GM12878 (cell line): ENCODE measurements around the gene SPCS1. TPM values are rescaled to one million over a fixed set of nuclear protein-coding genes. Genes with fewer than 3 reads are reported as not detected.

Experiments used
- ATAC-seq: fragments of 200-7000 bp; cut with Tn5 transposase; 3 replicates; pipeline ENCODE4 v1.9.1; 2020; ENCODE audit warnings: mild to moderate bottlenecking, moderate library complexity
- BruUV-seq: library from RNA; stranded (reverse); fragments of 400-500 nt; replicated peaks from 2 replicates; lab custom pipeline; 2021; lab: Mats Ljungman, UMichigan
- CTCF ChIA-PET: fragments of 300-600 bp; sonication (Branson Sonifier 250); formaldehyde crosslinking; extraction: SDS; loops from one replicate; lab custom pipeline; 2021; ENCODE audit warnings: inconsistent platforms; lab: Yijun Ruan, JAX
- POLR2A ChIA-PET: fragments of 350-600 bp; formaldehyde crosslinking; extraction: SDS; loops from one replicate; lab custom pipeline; 2021; ENCODE audit warnings: inconsistent platforms; lab: Charles Lee
- RAD21 ChIA-PET: fragments of 300-600 bp; sonication (Branson Sonifier 250); formaldehyde crosslinking; loops from one replicate; lab custom pipeline; 2023; ENCODE audit warnings: antibody characterized with exemption; ENCODE audit not compliant: unreplicated experiment; lab: Charles Lee
- SMC1A ChIA-PET: fragments of 300-600 bp; sonication (Branson Sonifier 250); formaldehyde crosslinking; loops from one replicate; lab custom pipeline; 2023; ENCODE audit not compliant: unreplicated experiment, uncharacterized antibody; lab: Charles Lee
- DNase-seq: peaks from one replicate; pipeline ENCODE4 v3.0.0-alpha.2; 2011; ENCODE audit warnings: low read depth, low spot score
- FAIRE-seq: peaks from 3 replicates; lab custom pipeline; 2011; peaks lifted over from hg19 to GRCh38; lab: Jason Lieb, UNC
- H2AFZ ChIP-seq: 2 replicates; pipeline ENCODE4 v1.6.0; 2011; ENCODE audit warnings: low read depth, low read length, control low read depth; ENCODE audit not compliant: control insufficient read depth
- H3K27ac ChIP-seq: 2 replicates; pipeline ENCODE4 v1.5.1; 2011; ENCODE audit warnings: control low read depth; ENCODE audit not compliant: control insufficient read depth, insufficient read depth
- H3K27me3 ChIP-seq, 2 experiments: replicated peaks in 1 of 2; 2 replicates each; pipeline versions ENCODE4 v1.6.0 to v1.6.1; 2011; ENCODE audit warnings: low read length in 1 of 2; ENCODE audit not compliant: control insufficient read depth in 2 of 2, insufficient read depth in 2 of 2
- H3K36me3 ChIP-seq, 2 experiments: 2 replicates each; pipeline ENCODE4 v1.5.1; 2011; ENCODE audit warnings: low read length in 1 of 2; ENCODE audit not compliant: control insufficient read depth in 2 of 2, insufficient read depth in 2 of 2
- H3K4me1 ChIP-seq: 2 replicates; pipeline ENCODE4 v1.6.1; 2011; ENCODE audit warnings: mild to moderate bottlenecking, low read length, moderate library complexity, mixed read lengths; ENCODE audit not compliant: control insufficient read depth, insufficient read depth
- H3K4me2 ChIP-seq: 2 replicates; pipeline ENCODE4 v1.6.0; 2011; ENCODE audit warnings: control low read depth; ENCODE audit not compliant: control insufficient read depth, insufficient read depth
- H3K4me3 ChIP-seq: fragments of 200-600 bp; sonication (generic); 2 replicates; pipeline ENCODE4 v1.5.1; 2016
- H3K79me2 ChIP-seq: 2 replicates; pipeline ENCODE4 v1.6.0; 2011; ENCODE audit warnings: low read length; ENCODE audit not compliant: control insufficient read depth, insufficient read depth
- H3K9ac ChIP-seq: 2 replicates; pipeline ENCODE4 v1.8.0; 2011; ENCODE audit warnings: low read length, control low read depth, mixed read lengths; ENCODE audit not compliant: control insufficient read depth, insufficient read depth
- H3K9me3 ChIP-seq: replicated peaks from 3 replicates; pipeline ENCODE4 v1.5.1; 2011; ENCODE audit warnings: mild to moderate bottlenecking, low read length; ENCODE audit not compliant: control insufficient read depth, insufficient read depth
- H4K20me1 ChIP-seq: 2 replicates; pipeline ENCODE4 v1.6.0; 2011; ENCODE audit not compliant: control insufficient read depth, insufficient read depth
- BRCA1 ChIP-seq: IDR thresholded peaks from 2 replicates; pipeline ENCODE4 v1.6.1; 2011; ENCODE audit warnings: low read depth, low read length, improper control_type of control experiment
- CBX3 ChIP-seq: fragments of 200-600 bp; sonication (generic); IDR thresholded peaks from 2 replicates; pipeline ENCODE4 v1.6.1; 2016; ENCODE audit warnings: low read depth, borderline replicate concordance
- DPF2 ChIP-seq: fragments of 450-650 bp; IDR thresholded peaks from 2 replicates; pipeline ENCODE4 v1.6.1; 2017; ENCODE audit warnings: mild to moderate bottlenecking
- JUND ChIP-seq: IDR thresholded peaks from 2 replicates; pipeline ENCODE4 v1.6.1; 2012; ENCODE audit warnings: low read depth, mild to moderate bottlenecking, low read length, improper control_type of control experiment, moderate library complexity
- KAT2A ChIP-seq: conservative IDR thresholded peaks from 2 replicates; pipeline ENCODE4 v1.6.1; 2011; ENCODE audit warnings: low read depth, low read length; ENCODE audit not compliant: control insufficient read depth
- MAX ChIP-seq: IDR thresholded peaks from 2 replicates; pipeline ENCODE4 v1.6.1; 2012; ENCODE audit warnings: low read depth, low read length, improper control_type of control experiment
- MTA3 ChIP-seq: IDR thresholded peaks from 2 replicates; pipeline ENCODE4 v1.6.1; 2012; ENCODE audit warnings: low read length, inconsistent platforms, borderline replicate concordance
- NFYB ChIP-seq: IDR thresholded peaks from 2 replicates; pipeline ENCODE4 v1.6.1; 2011; ENCODE audit warnings: low read depth, mild to moderate bottlenecking, low read length, improper control_type of control experiment, moderate library complexity; ENCODE audit not compliant: insufficient read depth
- PML ChIP-seq: IDR thresholded peaks from 2 replicates; pipeline ENCODE4 v1.6.1; 2012; ENCODE audit warnings: low read length, inconsistent platforms
- RUNX3 ChIP-seq: IDR thresholded peaks from 2 replicates; pipeline ENCODE4 v1.6.1; 2012; ENCODE audit warnings: low read length, inconsistent platforms
- TBL1XR1 ChIP-seq: IDR thresholded peaks from 2 replicates; pipeline ENCODE4 v1.6.1; 2012; ENCODE audit warnings: low read depth, low read length, improper control_type of control experiment
- YY1 ChIP-seq: IDR thresholded peaks from 2 replicates; pipeline ENCODE4 v1.6.1; 2011; ENCODE audit warnings: low read depth, mild to moderate bottlenecking, low read length
- ZNF207 ChIP-seq: fragments of 450-650 bp; IDR thresholded peaks from 2 replicates; pipeline ENCODE4 v1.6.1; 2014; ENCODE audit warnings: antibody characterized with exemption, mild to moderate bottlenecking, borderline replicate concordance
- ZNF217 ChIP-seq: fragments of 450-650 bp; IDR thresholded peaks from 2 replicates; pipeline ENCODE4 v1.6.1; 2017; ENCODE audit warnings: antibody characterized with exemption, mild to moderate bottlenecking
- WGBS: methylation state at CpG from one replicate; pipeline ENCODE4 v1.1.6; 2016; ENCODE audit warnings: low lambda C conversion rate; ENCODE audit not compliant: insufficient replicate concordance, insufficient coverage; ENCODE audit errors: missing lambda C conversion rate; 5-methylcytosine and 5-hydroxymethylcytosine counted together
- in situ Hi-C: fragments of 300-500 bp; cut with MboI; formaldehyde crosslinking; loops from 9 replicates; pipeline ENCODE4 v1.14.3; 2018; ENCODE audit warnings: mixed read lengths
- intact Hi-C: fragments of 100-400 bp; cut with micrococcal nuclease; formaldehyde crosslinking; loops from one replicate; pipeline ENCODE4 v1.14.2; 2022; ENCODE audit not compliant: unreplicated experiment
- polyA plus RNA-seq, 11 experiments: library from polyadenylated mRNA; depleted of rRNA in 4 of 11; unstranded in 6 of 11; stranded (reverse) in 5 of 11; fragments of >200 nt; fragmentation: Nextera tagmentation in 4 of 11; fragmentation: Illumina TruSeq in 1 of 11; extraction: Ambion mirVana in 4 of 11; extraction: Trizol in 1 of 11; gene quantifications; 1 replicate in 1 of 11; 2 replicates in 10 of 11; pipeline versions ENCODE4 v1.2.1 to v1.2.3, GENCODE V29; 2011 to 2016; ENCODE audit warnings: inconsistent platforms in 2 of 11, missing spikeins in 2 of 11, low read depth in 1 of 11
- total RNA-seq, 4 experiments: library from RNA; depleted of rRNA in 3 of 4; stranded (reverse); fragments of >200 nt in 3 of 4; fragmentation: Illumina TruSeq in 1 of 4; extraction: Trizol in 1 of 4; gene quantifications; 2 replicates each; pipeline versions ENCODE4 v1.2.1 to v1.2.3, GENCODE V29; 2013 to 2021

Gene SPCS1
- total and polyA plus RNA-seq, 10 of the 15 experiments (the other 5 are each of a cell fraction or from before 2014, with no cell fraction given): 107 to 994 (median 233) TPM

GRCh38 chr3:52690560-52690959, 15.3 kb upstream of the SPCS1 start:
- TF ChIP-seq TBL1XR1: no peak
- no peak for TF ChIP-seq BRCA1
- no peak for TF ChIP-seq RUNX3
- TF ChIP-seq YY1: no peak
- TF ChIP-seq MTA3: no peak
- TF ChIP-seq NFYB: no peak
- TF ChIP-seq DPF2: no peak
- no peak for TF ChIP-seq ZNF217
- no peak for TF ChIP-seq KAT2A
- no peak for TF ChIP-seq MAX
- no peak for TF ChIP-seq ZNF207
- TF ChIP-seq CBX3: no peak
- TF ChIP-seq PML: no peak
- TF ChIP-seq JUND: no peak
- WGBS: 95% methylated on average over 2 of the region's 2 CpGs
- no peak overlapping the region; the same call in 1 of the 2 replicates for H3K27ac ChIP-seq
- DNase-seq: no peak
- H3K9me3 ChIP-seq: no peaks in the 10 kb centered on the region
- H3K9ac ChIP-seq: no peak overlapping the region; the same call in 1 of the 2 replicates
- FAIRE-seq: no peak
- ATAC-seq: no peak
- ChIA-PET RAD21 (no interaction called here), CTCF (interaction anchor here (1.1 to 1.6 kb wide), 3 partner anchors 10 to 49 kb away, joined by 3 to 4 read pairs (median 4); no protein-coding TSS in a partner anchor), SMC1A (no interaction called here), POLR2A (interaction anchor here (1.2 to 1.3 kb wide), 3 partner anchors 8 to 11 kb away, joined by 3 to 4 read pairs (median 4); no protein-coding TSS in a partner anchor)
- intact Hi-C loops: no loop called here
- H3K27me3 ChIP-seq: no peaks in the 10 kb centered on the region
- no peak overlapping the region for H3K4me3 ChIP-seq
- no peak overlapping the region for H2AFZ ChIP-seq
- peaks cover 28% of the 10 kb centered on the region for H3K4me1 ChIP-seq
- no peak overlapping the region; the same call in 1 of the 2 replicates for H3K4me2 ChIP-seq
- in situ Hi-C loops: no loop called here
- peaks cover 55% of the 10 kb centered on the region for H3K79me2 ChIP-seq
- BruUV-seq: no TSS peak
- no peaks in the 10 kb centered on the region for H4K20me1 ChIP-seq
- peaks cover 25 to 70% of the 10 kb centered on the region in 2 experiments for H3K36me3 ChIP-seq
